ENCODE measurements around the gene SLC1A2. TPM values are rescaled to one million over a fixed set of nuclear protein-coding genes. Genes with fewer than 3 reads are reported as not detected.

The SLC1A2 gene
- total and polyA plus RNA-seq, 2 experiments from 2014 or later: 0.70 to 2.8 TPM

- TF ChIP-seq, protein P1, sequence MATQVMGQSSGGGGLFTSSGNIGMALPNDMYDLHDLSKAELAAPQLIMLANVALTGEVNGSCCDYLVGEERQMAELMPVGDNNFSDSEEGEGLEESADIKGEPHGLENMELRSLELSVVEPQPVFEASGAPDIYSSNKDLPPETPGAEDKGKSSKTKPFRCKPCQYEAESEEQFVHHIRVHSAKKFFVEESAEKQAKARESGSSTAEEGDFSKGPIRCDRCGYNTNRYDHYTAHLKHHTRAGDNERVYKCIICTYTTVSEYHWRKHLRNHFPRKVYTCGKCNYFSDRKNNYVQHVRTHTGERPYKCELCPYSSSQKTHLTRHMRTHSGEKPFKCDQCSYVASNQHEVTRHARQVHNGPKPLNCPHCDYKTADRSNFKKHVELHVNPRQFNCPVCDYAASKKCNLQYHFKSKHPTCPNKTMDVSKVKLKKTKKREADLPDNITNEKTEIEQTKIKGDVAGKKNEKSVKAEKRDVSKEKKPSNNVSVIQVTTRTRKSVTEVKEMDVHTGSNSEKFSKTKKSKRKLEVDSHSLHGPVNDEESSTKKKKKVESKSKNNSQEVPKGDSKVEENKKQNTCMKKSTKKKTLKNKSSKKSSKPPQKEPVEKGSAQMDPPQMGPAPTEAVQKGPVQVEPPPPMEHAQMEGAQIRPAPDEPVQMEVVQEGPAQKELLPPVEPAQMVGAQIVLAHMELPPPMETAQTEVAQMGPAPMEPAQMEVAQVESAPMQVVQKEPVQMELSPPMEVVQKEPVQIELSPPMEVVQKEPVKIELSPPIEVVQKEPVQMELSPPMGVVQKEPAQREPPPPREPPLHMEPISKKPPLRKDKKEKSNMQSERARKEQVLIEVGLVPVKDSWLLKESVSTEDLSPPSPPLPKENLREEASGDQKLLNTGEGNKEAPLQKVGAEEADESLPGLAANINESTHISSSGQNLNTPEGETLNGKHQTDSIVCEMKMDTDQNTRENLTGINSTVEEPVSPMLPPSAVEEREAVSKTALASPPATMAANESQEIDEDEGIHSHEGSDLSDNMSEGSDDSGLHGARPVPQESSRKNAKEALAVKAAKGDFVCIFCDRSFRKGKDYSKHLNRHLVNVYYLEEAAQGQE (IDR thresholded peaks at IDR 0.05; ENCODE audit: unreplicated experiment): no peak
- TF ChIP-seq CTCF (conservative IDR thresholded peaks at IDR 0.05; ENCODE audit: low read depth in 2 of 2) (no peak), POLR2AphosphoS5 (IDR thresholded peaks at IDR 0.05; ENCODE audit: low read depth) (no peak), EZH2 (IDR thresholded peaks at IDR 0.05; ENCODE audit: low read depth, unreplicated experiment) (no peak), JUNB (IDR thresholded peaks at IDR 0.05; ENCODE audit: unreplicated experiment) (no peak)
Measured at GRCh38 chr11:35211952-35212351, 207.4 kb downstream of the SLC1A2 start (continued).

- Histone ChIP-seq H3K36me3 (ENCODE audit: insufficient read depth) (no peaks in the 10 kb centered on the region), H3K79me2 (replicated peaks; ENCODE audit: insufficient read depth) (no peaks in the 10 kb centered on the region), H4K20me1 (replicated peaks; ENCODE audit: insufficient read depth) (no peaks in the 10 kb centered on the region), H3K27ac (ENCODE audit: low read depth) (no peak overlapping the region), H3K4me2 (no peak overlapping the region), H3F3A (replicated peaks; ENCODE audit: low read depth) (no peaks in the 10 kb centered on the region), H3K4me3 (no peak overlapping the region), H3K9me2 (ENCODE audit: insufficient read depth) (peaks cover 32% of the 10 kb centered on the region), H3K27me3 (ENCODE audit: insufficient read depth) (no peaks in the 10 kb centered on the region), H3K4me1 (ENCODE audit: insufficient read depth) (peaks cover 22% of the 10 kb centered on the region), H2AFZ (no peak overlapping the region)
- Mint-ChIP-seq H3K4me1 (peaks cover 28% of the 10 kb centered on the region; the same call in 2 of the 3 replicates), H3K27ac (no peak overlapping the region), H3K27me3 (ENCODE audit: insufficient read depth, low read depth, poor library complexity) (no peaks in the 10 kb centered on the region), H3K9me3 (peaks cover 4% of the 10 kb centered on the region; the same call in 2 of the 3 replicates), H3K4me3 (no peak overlapping the region), H3K36me3 (ENCODE audit: low read depth) (no peaks in the 10 kb centered on the region)
- no peak for DNase-seq (ENCODE audit: low spot score)
- no peak for ATAC-seq
- TF ChIP-seq JUNB (IDR thresholded peaks at IDR 0.05; ENCODE audit: unreplicated experiment): no peak
- TF ChIP-seq, protein P2, sequence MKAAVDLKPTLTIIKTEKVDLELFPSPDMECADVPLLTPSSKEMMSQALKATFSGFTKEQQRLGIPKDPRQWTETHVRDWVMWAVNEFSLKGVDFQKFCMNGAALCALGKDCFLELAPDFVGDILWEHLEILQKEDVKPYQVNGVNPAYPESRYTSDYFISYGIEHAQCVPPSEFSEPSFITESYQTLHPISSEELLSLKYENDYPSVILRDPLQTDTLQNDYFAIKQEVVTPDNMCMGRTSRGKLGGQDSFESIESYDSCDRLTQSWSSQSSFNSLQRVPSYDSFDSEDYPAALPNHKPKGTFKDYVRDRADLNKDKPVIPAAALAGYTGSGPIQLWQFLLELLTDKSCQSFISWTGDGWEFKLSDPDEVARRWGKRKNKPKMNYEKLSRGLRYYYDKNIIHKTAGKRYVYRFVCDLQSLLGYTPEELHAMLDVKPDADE (IDR thresholded peaks at IDR 0.05): no peak
- no peak for TF ChIP-seq STAT1 (IDR thresholded peaks at IDR 0.05; ENCODE audit: unreplicated experiment)
- TF ChIP-seq ZNF462 (CRISPR knock-in tag; IDR thresholded peaks at IDR 0.05): no peak
- no peak for TF ChIP-seq EZH2phosphoT487 (IDR thresholded peaks at IDR 0.05; ENCODE audit: unreplicated experiment)
- no peak for TF ChIP-seq NANOG (IDR thresholded peaks at IDR 0.05; ENCODE audit: borderline replicate concordance)
- no peak for TF ChIP-seq CREB1 (CRISPR knock-in tag; IDR thresholded peaks at IDR 0.05; ENCODE audit: low read depth)
- TF ChIP-seq ZNF331 (CRISPR knock-in tag; IDR thresholded peaks at IDR 0.05; ENCODE audit: low read depth): no peak
Measured at GRCh38 chr11:35210876-35211546, 208.3 kb downstream of the SLC1A2 start.

All from GM23338 (cell line).